K562 (cell line): ENCODE data around the gene PTH2. TPM values are rescaled to one million over a fixed set of nuclear protein-coding genes. Genes with fewer than 3 reads are reported as not detected.

Source experiments
- HMGN3 ChIP-seq: IDR thresholded peaks from 2 replicates; pipeline ENCODE4 v1.6.1; 2011; ENCODE audit warnings: borderline replicate concordance, low read depth, mild to moderate bottlenecking, mixed read lengths, low read length; ENCODE audit not compliant: insufficient read length; ENCODE audit errors: extremely low read depth
- KLF1 ChIP-seq: fragments of 450-650 bp; IDR thresholded peaks from 2 replicates; pipeline ENCODE4 v1.6.1; 2016; ENCODE audit warnings: missing genetic modification characterization, missing compliant biosample characterization
- MAZ ChIP-seq, 2 experiments: fragments of 450-650 bp in 1 of 2; sonication (generic) in 1 of 2; formaldehyde crosslinking; IDR thresholded peaks in 1 of 2; conservative IDR thresholded peaks in 1 of 2; 2 replicates each; pipeline versions ENCODE4 v1.4.0 to v1.5.0; 2020; ENCODE audit warnings: mild to moderate bottlenecking in 1 of 2, missing genetic modification reagents in 1 of 2
- U2AF1 ChIP-seq: fragments of 200-400 bp; formaldehyde crosslinking; optimal IDR thresholded peaks from 2 replicates; pipeline ENCODE3; 2017; ENCODE audit warnings: mild to moderate bottlenecking, low read depth, low read length, moderate library complexity
- ZBTB7A ChIP-seq: IDR thresholded peaks from 2 replicates; pipeline ENCODE4 v1.6.1; 2011; ENCODE audit warnings: low read depth, mild to moderate bottlenecking, low read length, moderate library complexity, borderline replicate concordance; ENCODE audit not compliant: control insufficient read depth
- polyA plus RNA-seq, 8 experiments: library from polyadenylated mRNA; depleted of rRNA in 4 of 8; stranded (reverse) in 5 of 8; unstranded in 3 of 8; fragments of >200 nt; fragmentation: Nextera tagmentation in 2 of 8; fragmentation: Illumina TruSeq in 1 of 8; extraction: Ambion mirVana in 2 of 8; extraction: Trizol in 1 of 8; gene quantifications; 2 replicates each; pipeline versions ENCODE4 v1.2.1 to v1.2.3, GENCODE V29; 2011 to 2014; ENCODE audit warnings: inconsistent platforms in 1 of 8, missing spikeins in 1 of 8
- total RNA-seq, 7 experiments: library from RNA; depleted of rRNA in 6 of 7; stranded (reverse); fragments of >200 nt in 6 of 7; fragmentation: Illumina TruSeq in 2 of 7; extraction: Trizol in 2 of 7; gene quantifications; 2 replicates each; pipeline versions ENCODE4 v1.2.1 to v1.2.3, GENCODE V29; 2011 to 2021; ENCODE audit warnings: low replicate concordance in 1 of 7
- TF ChIP-seq, protein P1 (sequence below), 2 experiments: IDR thresholded peaks; 2 replicates each; pipeline ENCODE4 v1.6.1; 2011; ENCODE audit warnings: borderline replicate concordance in 1 of 2, control low read depth in 1 of 2, low read depth in 1 of 2, low read length in 1 of 2, mild to moderate bottlenecking in 1 of 2, mixed read lengths in 1 of 2, moderate library complexity in 1 of 2; ENCODE audit not compliant: insufficient read depth in 1 of 2, insufficient read length in 1 of 2, poor library complexity in 1 of 2, severe bottlenecking in 1 of 2; ENCODE audit errors: extremely low read depth in 1 of 2
- TF ChIP-seq, protein P2 (sequence below): fragments of 200-800 bp; sonication (Bioruptor generic); IDR thresholded peaks from 2 replicates; pipeline ENCODE4 v1.6.1; 2017; ENCODE audit warnings: missing genetic modification characterization, missing compliant biosample characterization

The PTH2 gene
- total and polyA plus RNA-seq, 9 of the 15 experiments (the other 6 are each of a cell fraction or from before 2014, with no cell fraction given) = 1.3 TPM; not detected in 8

DNA sequence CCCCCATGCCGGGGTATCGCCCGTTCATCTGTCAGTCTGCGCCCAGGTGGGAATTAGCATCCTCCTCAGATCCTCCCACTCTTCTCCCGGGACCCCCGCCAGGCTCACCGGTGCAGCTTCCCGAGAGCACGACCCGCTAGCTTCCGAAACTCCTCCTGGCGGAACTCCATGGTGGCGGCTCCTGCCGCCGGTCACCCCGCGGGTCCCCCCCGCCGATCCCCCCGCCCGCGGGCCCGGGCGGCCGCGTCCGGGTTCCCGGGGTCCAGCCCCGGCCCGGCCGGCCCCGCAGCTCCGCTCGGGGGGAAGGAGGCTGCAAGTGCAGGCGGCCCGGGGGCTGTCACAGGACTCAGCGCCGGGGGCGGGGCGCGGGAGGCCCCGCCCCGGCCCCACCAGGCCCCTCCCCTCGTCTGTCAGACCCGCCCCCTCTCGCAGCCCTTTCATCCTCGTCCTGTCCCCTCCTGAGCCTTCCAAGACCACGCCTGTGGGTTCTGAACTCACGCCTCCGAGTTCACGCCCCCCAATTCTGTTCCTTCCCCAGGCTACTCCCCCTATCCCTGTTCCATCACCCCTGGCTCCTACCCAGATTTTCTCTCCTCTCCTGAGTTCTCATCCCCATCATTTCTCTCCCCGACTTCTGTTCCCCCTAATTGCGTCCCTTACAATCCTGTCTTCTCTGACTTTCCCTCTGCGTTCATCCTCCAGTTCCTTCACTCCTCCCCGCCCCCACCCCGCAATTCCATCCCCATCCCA, 18.1 kb upstream of the PTH2 start, which contains the start of gene SLC17A7 (continued):
- TF ChIP-seq, protein P1, sequence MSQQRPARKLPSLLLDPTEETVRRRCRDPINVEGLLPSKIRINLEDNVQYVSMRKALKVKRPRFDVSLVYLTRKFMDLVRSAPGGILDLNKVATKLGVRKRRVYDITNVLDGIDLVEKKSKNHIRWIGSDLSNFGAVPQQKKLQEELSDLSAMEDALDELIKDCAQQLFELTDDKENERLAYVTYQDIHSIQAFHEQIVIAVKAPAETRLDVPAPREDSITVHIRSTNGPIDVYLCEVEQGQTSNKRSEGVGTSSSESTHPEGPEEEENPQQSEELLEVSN (IDR thresholded peaks at IDR 0.05; ENCODE audit: borderline replicate concordance in 1 of 2, extremely low read depth in 1 of 2, insufficient read depth in 1 of 2, insufficient read length in 1 of 2, low read depth in 1 of 2, low read length in 1 of 2, poor library complexity in 1 of 2, severe bottlenecking in 1 of 2) = peak in 1 of 2 experiments; percentile 13
- TF ChIP-seq HMGN3 (peak; percentile 66), KLF1 (tag) (no peak), ZBTB7A (peak; percentile 84; the same call in 1 of the 2 replicates), MAZ (CRISPR knock-in tag; conservative IDR thresholded peaks at IDR 0.05 in 1 of 2, IDR thresholded peaks at IDR 0.05 in 1 of 2) (peak in 1 of 2 experiments; percentile 28; a peak in 1 of 4 replicates), U2AF1 (no peak)
- TF ChIP-seq, protein P2, sequence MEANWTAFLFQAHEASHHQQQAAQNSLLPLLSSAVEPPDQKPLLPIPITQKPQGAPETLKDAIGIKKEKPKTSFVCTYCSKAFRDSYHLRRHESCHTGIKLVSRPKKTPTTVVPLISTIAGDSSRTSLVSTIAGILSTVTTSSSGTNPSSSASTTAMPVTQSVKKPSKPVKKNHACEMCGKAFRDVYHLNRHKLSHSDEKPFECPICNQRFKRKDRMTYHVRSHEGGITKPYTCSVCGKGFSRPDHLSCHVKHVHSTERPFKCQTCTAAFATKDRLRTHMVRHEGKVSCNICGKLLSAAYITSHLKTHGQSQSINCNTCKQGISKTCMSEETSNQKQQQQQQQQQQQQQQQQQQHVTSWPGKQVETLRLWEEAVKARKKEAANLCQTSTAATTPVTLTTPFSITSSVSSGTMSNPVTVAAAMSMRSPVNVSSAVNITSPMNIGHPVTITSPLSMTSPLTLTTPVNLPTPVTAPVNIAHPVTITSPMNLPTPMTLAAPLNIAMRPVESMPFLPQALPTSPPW (CRISPR knock-in tag) = peak; percentile 74
